Measurements from ENCODE around the gene NXPH2.
"Not testable (repeated sequence)": the region's sequence is repeated elsewhere in the genome, so short reads cannot be mapped to it uniquely, and the experiment has no call there.

The NXPH2 gene

GRCh38 chr2:138752197-138752956 lies 27.8 kb downstream of the NXPH2 start:
- DNase-seq, result no peak

- no peak for DNase-seq
Observed at GRCh38 chr2:138744713-138745112, 35.5 kb downstream of the NXPH2 start.

GRCh38 chr2:138742441-138743057 lies 37.6 kb downstream of the NXPH2 start:
- no peak for DNase-seq

GRCh38 chr2:138741851-138742250 lies 38.3 kb downstream of the NXPH2 start:
- no peak for DNase-seq

GRCh38 chr2:138737009-138737554 lies 43.1 kb downstream of the NXPH2 start:
- not testable (repeated sequence) for DNase-seq

- no peak for DNase-seq
Observed at GRCh38 chr2:138732651-138733050, 47.5 kb downstream of the NXPH2 start.

- DNase-seq, result no peak
Observed at GRCh38 chr2:138730497-138731030, 49.6 kb downstream of the NXPH2 start.

- DNase-seq, result no peak
Observed at GRCh38 chr2:138727956-138728355, 52.2 kb downstream of the NXPH2 start.

- no peak for DNase-seq
Observed at GRCh38 chr2:138726681-138727080, 53.5 kb downstream of the NXPH2 start.

- no peak for DNase-seq
Observed at GRCh38 chr2:138724729-138725459, 55.3 kb downstream of the NXPH2 start.

GRCh38 chr2:138724327-138724726 lies 55.9 kb downstream of the NXPH2 start:
- no peak for DNase-seq

- DNase-seq, result no peak
Observed at GRCh38 chr2:138723196-138723987, 56.8 kb downstream of the NXPH2 start.

GRCh38 chr2:138722316-138722715 lies 57.9 kb downstream of the NXPH2 start:
- no peak for DNase-seq

- DNase-seq, result no peak
Observed at GRCh38 chr2:138720035-138720838, 60.0 kb downstream of the NXPH2 start.

GRCh38 chr2:138718405-138718804 lies 61.8 kb downstream of the NXPH2 start:
- DNase-seq, result no peak

- DNase-seq, result no peak
Observed at GRCh38 chr2:138716183-138716582, 64.0 kb downstream of the NXPH2 start.

- DNase-seq, result no peak
Observed at GRCh38 chr2:138713504-138713903, 66.7 kb downstream of the NXPH2 start.

- DNase-seq, result no peak
Observed at GRCh38 chr2:138713069-138713496, 67.1 kb downstream of the NXPH2 start.

GRCh38 chr2:138712212-138712979 lies 67.8 kb downstream of the NXPH2 start:
- DNase-seq, result no peak

- DNase-seq, result no peak
Observed at GRCh38 chr2:138711812-138712211, 68.4 kb downstream of the NXPH2 start.

Measured in stimulated activated naive CD4-positive, alpha-beta T cell treated with Interleukin-2 at 50 U/mL for 16 hours (primary cell).